ENCODE measurements around the gene RRAGC.
"Not testable (repeated sequence)": the region's sequence is repeated elsewhere in the genome, so short reads cannot be mapped to it uniquely, and the experiment has no call there.

RRAGC gene

GRCh38 chr1:38814984-38815464 is 44.5 kb downstream of the RRAGC start:
- TF ChIP-seq, protein P1, sequence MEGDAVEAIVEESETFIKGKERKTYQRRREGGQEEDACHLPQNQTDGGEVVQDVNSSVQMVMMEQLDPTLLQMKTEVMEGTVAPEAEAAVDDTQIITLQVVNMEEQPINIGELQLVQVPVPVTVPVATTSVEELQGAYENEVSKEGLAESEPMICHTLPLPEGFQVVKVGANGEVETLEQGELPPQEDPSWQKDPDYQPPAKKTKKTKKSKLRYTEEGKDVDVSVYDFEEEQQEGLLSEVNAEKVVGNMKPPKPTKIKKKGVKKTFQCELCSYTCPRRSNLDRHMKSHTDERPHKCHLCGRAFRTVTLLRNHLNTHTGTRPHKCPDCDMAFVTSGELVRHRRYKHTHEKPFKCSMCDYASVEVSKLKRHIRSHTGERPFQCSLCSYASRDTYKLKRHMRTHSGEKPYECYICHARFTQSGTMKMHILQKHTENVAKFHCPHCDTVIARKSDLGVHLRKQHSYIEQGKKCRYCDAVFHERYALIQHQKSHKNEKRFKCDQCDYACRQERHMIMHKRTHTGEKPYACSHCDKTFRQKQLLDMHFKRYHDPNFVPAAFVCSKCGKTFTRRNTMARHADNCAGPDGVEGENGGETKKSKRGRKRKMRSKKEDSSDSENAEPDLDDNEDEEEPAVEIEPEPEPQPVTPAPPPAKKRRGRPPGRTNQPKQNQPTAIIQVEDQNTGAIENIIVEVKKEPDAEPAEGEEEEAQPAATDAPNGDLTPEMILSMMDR (IDR thresholded peaks at IDR 0.05; ENCODE audit: insufficient read depth, low read length) = no peak
- TF ChIP-seq SPI1 (IDR thresholded peaks at IDR 0.05; ENCODE audit: borderline replicate concordance, low read depth) (no peak), POLR2AphosphoS5 (IDR thresholded peaks at IDR 0.05; ENCODE audit: low read depth) (no peak), GABPA (IDR thresholded peaks at IDR 0.05; ENCODE audit: low read depth) (no peak), REST (IDR thresholded peaks at IDR 0.05; ENCODE audit: insufficient replicate concordance, low read depth) (no peak)
- Histone ChIP-seq H3K27ac (replicated peaks) (no peak overlapping the region), H3K27me3 (ENCODE audit: insufficient read depth, poor library complexity, severe bottlenecking) (no peaks in the 10 kb centered on the region), H3K4me3 (replicated peaks; ENCODE audit: insufficient read depth, low read length) (no peak overlapping the region)
- DNase-seq (ENCODE audit: low read depth in 1 of 2, low spot score in 1 of 2) = no peak

DNA sequence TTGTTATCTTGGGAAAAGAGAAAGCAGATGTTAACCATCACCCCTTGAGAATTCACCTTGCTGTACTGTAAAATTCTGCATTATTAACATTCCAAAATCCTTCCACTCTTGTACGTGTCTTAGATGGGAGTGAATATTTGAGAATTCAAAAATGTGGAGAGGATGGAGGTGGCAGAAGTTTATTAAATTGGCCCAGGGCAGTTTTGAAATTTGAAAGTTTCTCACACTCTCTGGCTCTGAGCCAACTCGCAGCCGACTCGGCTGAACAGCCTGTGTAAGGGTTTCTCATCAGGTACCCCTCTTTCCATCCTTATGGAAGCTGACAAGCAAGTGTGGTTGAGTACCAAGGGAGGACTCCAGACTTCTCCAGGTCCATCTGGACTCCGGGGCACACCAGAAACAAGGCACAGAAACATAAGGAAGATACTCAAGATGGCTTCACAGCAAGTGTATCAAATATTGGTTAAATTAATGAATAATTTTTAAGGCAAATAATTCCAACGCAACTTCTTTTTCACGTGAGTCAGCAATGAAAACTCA is 45.1 kb downstream of the RRAGC start:
- H3K27ac ChIP-seq (replicated peaks) = no peak overlapping the region
- H3K4me3 ChIP-seq (replicated peaks; ENCODE audit: insufficient read depth, low read length) = no peak overlapping the region
- TF ChIP-seq REST (IDR thresholded peaks at IDR 0.05; ENCODE audit: insufficient replicate concordance, low read depth) (no peak), SPI1 (IDR thresholded peaks at IDR 0.05; ENCODE audit: borderline replicate concordance, low read depth) (no peak), POLR2AphosphoS5 (IDR thresholded peaks at IDR 0.05; ENCODE audit: low read depth) (no peak), GABPA (IDR thresholded peaks at IDR 0.05; ENCODE audit: low read depth) (no peak)
- TF ChIP-seq, protein P1 (IDR thresholded peaks at IDR 0.05; ENCODE audit: insufficient read depth, low read length) = no peak
- no peak for DNase-seq (ENCODE audit: low read depth in 1 of 2, low spot score in 1 of 2)
- no peaks in the 10 kb centered on the region for H3K27me3 ChIP-seq (ENCODE audit: insufficient read depth, poor library complexity, severe bottlenecking)

- H3K4me3 ChIP-seq (replicated peaks; ENCODE audit: insufficient read depth, low read length) = no peak overlapping the region
- TF ChIP-seq, protein P1 (IDR thresholded peaks at IDR 0.05; ENCODE audit: insufficient read depth, low read length) = no peak
- no peak for TF ChIP-seq REST (IDR thresholded peaks at IDR 0.05; ENCODE audit: insufficient replicate concordance, low read depth)
- TF ChIP-seq POLR2AphosphoS5 (IDR thresholded peaks at IDR 0.05; ENCODE audit: low read depth) = no peak
- no peak for TF ChIP-seq GABPA (IDR thresholded peaks at IDR 0.05; ENCODE audit: low read depth)
- no peak for TF ChIP-seq SPI1 (IDR thresholded peaks at IDR 0.05; ENCODE audit: borderline replicate concordance, low read depth)
- DNase-seq (ENCODE audit: low read depth in 1 of 2, low spot score in 1 of 2) = no peak
- no peaks in the 10 kb centered on the region for H3K27me3 ChIP-seq (ENCODE audit: insufficient read depth, poor library complexity, severe bottlenecking)
- H3K27ac ChIP-seq (replicated peaks) = no peak overlapping the region
Measured at GRCh38 chr1:38812981-38813380, 46.6 kb downstream of the RRAGC start.

GRCh38 chr1:38811466-38811865 is 48.1 kb downstream of the RRAGC start:
- H3K27me3 ChIP-seq (ENCODE audit: insufficient read depth, poor library complexity, severe bottlenecking); H3K4me3 ChIP-seq (replicated peaks; ENCODE audit: insufficient read depth, low read length); DNase-seq (ENCODE audit: low read depth in 1 of 2, low spot score in 1 of 2); H3K27ac ChIP-seq (replicated peaks): not testable (repeated sequence)
